ENCODE measurements around the gene RTCA. TPM values are rescaled to one million over a fixed set of nuclear protein-coding genes. Genes with fewer than 3 reads are reported as not detected.

RTCA gene
- total RNA-seq, 1 donor from 2014 or later: 44.2 TPM

Other genes with a start within 250 kb of the RTCA start
- gene SASS6, start 133.3 kb upstream of the RTCA start, total RNA-seq: 4.5 TPM in 2 replicates
- gene TRMT13, start 133.1 kb upstream of the RTCA start, total RNA-seq: 9.4 and 20.2 TPM in 2 replicates
- 0.20 TPM in 1 of 2 replicates, not detected in the other for gene LRRC39, start 88.0 kb upstream of the RTCA start, total RNA-seq
- gene DBT, start 16.4 kb upstream of the RTCA start, total RNA-seq: 8.7 and 22.1 TPM in 2 replicates
- gene CDC14A, start 86.3 kb downstream of the RTCA start, total RNA-seq: 6.5 and 9.6 TPM in 2 replicates

All from renal cortical epithelial cell (primary cell).